Heart left ventricle (tissue), 13 donors: Measurements from ENCODE around the gene SLC22A4.

Experiments used
- CTCF ChIP-seq, 12 donors: fragments of 200-600 bp; sonication (generic) in 4 of 12; IDR thresholded peaks; one replicate each; pipeline versions ENCODE4 v1.5.0 to v1.8.0; 2018 to 2022; ENCODE audit warnings: antibody characterized with exemption in 12 of 12, mild to moderate bottlenecking in 5 of 12
- POLR2A ChIP-seq, 2 donors: fragments of 450-650 bp; IDR thresholded peaks; one replicate each; pipeline ENCODE4 v1.6.1; 2017; ENCODE audit warnings: antibody characterized with exemption in 2 of 2, mild to moderate bottlenecking in 2 of 2, moderate library complexity in 2 of 2
- donor health status: ischemic (EF 13 %, LVEDD 7.1; RV severe dilation, severe dysfunction).
- donor health status: DM: no; HTN: yes; CAD: no.
- donor health status: DM: no; HTN: no; CAD: no.
- donor health status: ischemic (EF 25% LVEDD 6.9; RV normal size, moderate dysfunction).
- donor health status: ischemic (EF 25% LVEDD 5.7; RV mildly dilated, moderate dysfunction).
- donor health status: ischemic (EF 35%, LVEDD 5.7; RV mildly dilated, moderate dysfunction).
- donor health status: nonischemic (EF 11% LVEDD 7.7; RV severe dilation, severe dysfunction).
- donor health status: DM: yes; HTN: yes; CAD: no.
- donor health status: PGD.
- donor health status: ischemic (EF 29% LVEDD 5.4; RV normal size, mild dysfunction).
- donor health status: nonischemic (EF 23%, LVEDD 6.1; RV moderate dilation, normal function).

- TF ChIP-seq CTCF (IDR thresholded peaks at IDR 0.05): no peak
- no peak for TF ChIP-seq POLR2A (IDR thresholded peaks at IDR 0.05)
Measured at GRCh38 chr5:132389585-132390286, 95.5 kb downstream of the SLC22A4 start.
